GM18861 (cell line): ENCODE data around the gene PLEKHG4.

Experiments used
- ATAC-seq: cut with Tn5 transposase; IDR thresholded peaks from one replicate; pipeline ENCODE4 v1.9.1; 2021; ENCODE audit not compliant: unreplicated experiment

Gene PLEKHG4

GRCh38 chr16:67286441-67287235 is 7.3 kb downstream of the PLEKHG4 start:
- no peak for ATAC-seq

- no peak for ATAC-seq
Observed at GRCh38 chr16:67287960-67288359, 8.6 kb downstream of the PLEKHG4 start.

GRCh38 chr16:67291461-67291860 is 12.1 kb downstream of the PLEKHG4 start:
- no peak for ATAC-seq

- ATAC-seq, result no peak
Observed at GRCh38 chr16:67294171-67294757, 14.9 kb downstream of the PLEKHG4 start.

GRCh38 chr16:67294938-67295361 is 15.6 kb downstream of the PLEKHG4 start:
- ATAC-seq, result no peak

- ATAC-seq, result no peak
Observed at GRCh38 chr16:67296420-67296819, 17.1 kb downstream of the PLEKHG4 start.

- ATAC-seq, result no peak
Observed at GRCh38 chr16:67298277-67298676, 18.9 kb downstream of the PLEKHG4 start.

GRCh38 chr16:67299269-67299668 is 19.9 kb downstream of the PLEKHG4 start:
- no peak for ATAC-seq

- ATAC-seq, result no peak
Observed at GRCh38 chr16:67301080-67301782, 21.9 kb downstream of the PLEKHG4 start.

GRCh38 chr16:67302076-67302475 is 22.7 kb downstream of the PLEKHG4 start:
- ATAC-seq, result no peak

- no peak for ATAC-seq
Observed at GRCh38 chr16:67302970-67303369, 23.6 kb downstream of the PLEKHG4 start.

- no peak for ATAC-seq
Observed at GRCh38 chr16:67304020-67304419, 24.7 kb downstream of the PLEKHG4 start.

GRCh38 chr16:67305216-67306071 is 26.1 kb downstream of the PLEKHG4 start:
- ATAC-seq, result no peak

- no peak for ATAC-seq
Observed at GRCh38 chr16:67310561-67310960, 31.2 kb downstream of the PLEKHG4 start.

- ATAC-seq, result peak; percentile 66
Observed at GRCh38 chr16:67311607-67312488, 32.5 kb downstream of the PLEKHG4 start.

GRCh38 chr16:67312719-67313118 is 33.4 kb downstream of the PLEKHG4 start:
- no peak for ATAC-seq

GRCh38 chr16:67317853-67318252 is 38.5 kb downstream of the PLEKHG4 start:
- no peak for ATAC-seq

- no peak for ATAC-seq
Observed at GRCh38 chr16:67326115-67326471, 46.8 kb downstream of the PLEKHG4 start.

GRCh38 chr16:67326472-67327309 is 47.4 kb downstream of the PLEKHG4 start, which contains the start of the genes KCTD19 and LRRC36:
Gene KCTD19, minus strand, starts transcription at chr16:67326741. Its CDS starts 34 bp downstream, at chr16:67326707.
Gene LRRC36, plus strand, starts transcription at chr16:67326815. Its CDS starts 48 bp downstream, at chr16:67326863.
- no peak for ATAC-seq
